PC-3 (cell line): ENCODE data around the gene PHYKPL. TPM values are rescaled to one million over a fixed set of nuclear protein-coding genes. Genes with fewer than 3 reads are reported as not detected.
"Not testable (repeated sequence)": the region's sequence is repeated elsewhere in the genome, so short reads cannot be mapped to it uniquely, and the experiment has no call there.

Experiments used
- ATAC-seq: fragments of 200-7000 bp; cut with Tn5 transposase; 2 replicates; pipeline ENCODE4 v1.9.1; 2020; ENCODE audit warnings: mild to moderate bottlenecking, moderate library complexity
- BruUV-seq: library from RNA; stranded (reverse); fragments of 400-500 nt; replicated peaks from 2 replicates; lab custom pipeline; 2021; lab: Mats Ljungman, UMichigan
- CTCF ChIA-PET: fragments of 300-600 bp; sonication (Branson Sonifier 250); formaldehyde crosslinking; loops from one replicate; lab custom pipeline; 2022; ENCODE audit warnings: antibody characterized with exemption; lab: Charles Lee
- POLR2A ChIA-PET: fragments of 300-600 bp; sonication (Branson Sonifier 250); formaldehyde crosslinking; loops from one replicate; lab custom pipeline; 2022; ENCODE audit warnings: antibody characterized with exemption; ENCODE audit not compliant: unreplicated experiment; lab: Charles Lee
- DNase-seq: peaks from one replicate; pipeline ENCODE4 v3.0.0-alpha.2; 2015
- H2AFZ ChIP-seq: fragments of 300-600 bp; sonication (generic); 2 replicates; pipeline ENCODE4 v1.6.0; 2016; ENCODE audit warnings: antibody characterized with exemption, low read length
- H3F3A ChIP-seq: fragments of 300-600 bp; sonication (generic); one replicate; pipeline ENCODE4 v1.6.0; 2017; ENCODE audit warnings: antibody characterized with exemption, low read length, control low read depth, mild to moderate bottlenecking; ENCODE audit not compliant: unreplicated experiment
- H3K27ac ChIP-seq: fragments of 300-600 bp; sonication (generic); 2 replicates; pipeline ENCODE4 v1.5.1; 2016; ENCODE audit warnings: mild to moderate bottlenecking, low read length
- H3K27me3 ChIP-seq: fragments of 300-600 bp; sonication (generic); 2 replicates; pipeline ENCODE4 v1.6.1; 2016; ENCODE audit warnings: low read length, mixed read lengths
- H3K36me3 ChIP-seq: fragments of 300-600 bp; sonication (generic); 2 replicates; pipeline ENCODE4 v1.6.1; 2016; ENCODE audit warnings: low read depth, mixed run types, low read length, mixed read lengths
- H3K4me1 ChIP-seq: fragments of 300-600 bp; sonication (generic); 2 replicates; pipeline ENCODE4 v1.5.1; 2016; ENCODE audit warnings: low read length; ENCODE audit not compliant: insufficient read depth
- H3K4me2 ChIP-seq: fragments of 300-600 bp; sonication (generic); 2 replicates; pipeline ENCODE4 v1.6.0; 2016; ENCODE audit warnings: low read length
- H3K4me3 ChIP-seq: fragments of 300-600 bp; sonication (generic); 2 replicates; pipeline ENCODE4 v1.5.1; 2016; ENCODE audit warnings: mild to moderate bottlenecking, low read length, mixed read lengths
- H3K79me2 ChIP-seq: fragments of 300-600 bp; sonication (generic); 2 replicates; pipeline ENCODE4 v1.6.1; 2017; ENCODE audit warnings: low read length, mixed read lengths
- H3K9ac ChIP-seq: fragments of 300-600 bp; sonication (generic); 2 replicates; pipeline ENCODE4 v1.6.0; 2016; ENCODE audit warnings: mild to moderate bottlenecking, low read length
- H3K9me2 ChIP-seq: fragments of 300-600 bp; sonication (generic); replicated peaks from 2 replicates; pipeline ENCODE4 v1.6.1; 2016; ENCODE audit warnings: mixed run types, low read length, mixed read lengths
- H3K9me3 ChIP-seq: fragments of 300-600 bp; sonication (generic); 2 replicates; pipeline ENCODE4 v1.6.1; 2016; ENCODE audit warnings: low read length, mixed read lengths
- H4K20me1 ChIP-seq: fragments of 300-600 bp; sonication (generic); 2 replicates; pipeline ENCODE4 v1.6.1; 2016; ENCODE audit warnings: low read length, mixed read lengths
- EZH2 ChIP-seq: fragments of 300-600 bp; sonication (generic); IDR thresholded peaks from one replicate; pipeline ENCODE4 v1.6.1; 2017; ENCODE audit warnings: antibody characterized with exemption, mild to moderate bottlenecking, low read length; ENCODE audit not compliant: unreplicated experiment
- EZH2phosphoT487 ChIP-seq: fragments of 300-600 bp; sonication (generic); IDR thresholded peaks from 2 replicates; pipeline ENCODE4 v1.6.1; 2018; ENCODE audit warnings: mild to moderate bottlenecking, antibody characterized with exemption, low read length, borderline replicate concordance
- intact Hi-C: fragments of 100-400 bp; cut with micrococcal nuclease; formaldehyde crosslinking; loops from 2 replicates; pipeline ENCODE4 v1.9.0; 2023
- total RNA-seq: library from RNA; depleted of rRNA; stranded (reverse); fragments of >200 nt; gene quantifications from 2 replicates; pipeline ENCODE4 v1.2.3, GENCODE V29; 2014
- TF ChIP-seq, protein P1 (sequence below): fragments of 300-600 bp; sonication (generic); conservative IDR thresholded peaks from 2 replicates; pipeline ENCODE4 v1.5.1; 2017; ENCODE audit warnings: antibody characterized with exemption, low read depth, mild to moderate bottlenecking, low read length

The PHYKPL gene
- total RNA-seq, 1 experiment from 2014 or later = 31.2 TPM

DNA sequence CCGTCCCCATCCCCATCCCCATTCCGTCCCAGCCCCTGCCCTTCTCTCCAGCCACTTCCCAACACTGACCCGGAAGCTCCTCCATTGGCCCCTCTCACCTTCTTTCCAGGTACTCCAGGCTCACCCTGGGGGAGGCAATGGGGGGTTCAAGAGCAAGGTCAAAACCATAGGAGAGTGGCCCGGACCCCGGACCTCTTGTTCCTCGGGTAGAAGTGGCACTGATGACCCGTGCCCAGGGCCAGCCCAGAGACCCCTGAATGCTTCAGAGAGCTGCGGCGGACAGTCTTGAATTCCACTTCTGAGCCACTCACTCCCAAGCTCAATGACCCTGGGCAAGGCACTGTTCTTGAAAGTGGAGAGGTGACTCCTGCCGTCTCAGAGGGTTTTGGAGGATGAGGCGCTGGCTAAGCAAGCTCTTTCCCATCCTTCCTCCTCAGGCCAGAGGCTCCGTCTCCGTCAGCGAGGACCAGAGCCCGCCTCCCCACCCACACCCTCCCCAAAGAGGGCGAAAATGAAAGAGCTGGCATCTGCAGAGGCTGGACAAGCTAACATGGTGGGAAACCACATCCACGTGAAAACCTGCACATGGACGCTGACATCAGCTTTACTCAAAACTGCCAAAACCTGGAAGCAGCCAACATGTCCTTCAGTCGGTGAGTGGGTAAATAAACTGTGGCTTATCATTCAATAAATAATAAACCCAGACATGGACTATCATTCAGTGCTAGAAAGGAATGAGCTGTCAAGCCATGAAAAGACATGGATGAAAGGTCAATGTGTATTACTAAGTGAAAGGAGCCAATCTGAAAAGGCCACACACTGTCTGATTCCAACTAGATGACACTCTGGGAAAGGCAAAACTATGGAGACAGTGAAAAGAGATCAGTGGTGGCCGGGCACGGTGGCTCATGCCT, 27.3 kb upstream of the PHYKPL start:
- Histone ChIP-seq H4K20me1 (no peaks in the 10 kb centered on the region), H2AFZ (no peak overlapping the region), H3K4me2 (no peak overlapping the region), H3K4me3 (no peak overlapping the region), H3K27me3 (no peaks in the 10 kb centered on the region), H3K4me1 (no peaks in the 10 kb centered on the region), H3K27ac (no peak overlapping the region), H3K9ac (no peak overlapping the region), H3K9me2 (no peaks in the 10 kb centered on the region), H3K36me3 (no peaks in the 10 kb centered on the region), H3F3A (no peaks in the 10 kb centered on the region), H3K79me2 (no peaks in the 10 kb centered on the region), H3K9me3 (no peaks in the 10 kb centered on the region)
- DNase-seq = no peak
- no peak for ATAC-seq
- CTCF ChIA-PET = no interaction called here
- TF ChIP-seq EZH2phosphoT487 = no peak
- intact Hi-C loops = no loop called here
- no TSS peak for BruUV-seq
- POLR2A ChIA-PET = no interaction called here

DNA sequence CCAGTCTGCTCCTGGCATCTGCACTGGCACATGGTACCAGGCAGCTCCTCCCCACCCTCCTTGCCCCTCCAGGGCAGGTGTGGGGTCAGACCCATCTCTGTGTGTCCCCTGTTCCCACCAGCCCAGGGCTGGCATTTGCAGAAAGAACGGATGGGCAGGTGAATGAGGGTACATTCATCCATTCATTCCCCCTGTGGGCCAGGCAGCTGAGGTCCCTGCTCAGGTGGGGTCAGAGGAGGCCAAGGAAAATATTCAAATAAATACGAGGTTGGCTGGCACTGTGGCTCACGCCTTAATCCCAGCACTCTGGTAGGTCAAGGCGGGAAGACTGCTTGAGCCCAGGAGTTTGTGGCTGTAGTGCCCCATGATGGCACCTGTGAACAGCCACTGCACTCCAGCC, 25.0 kb upstream of the PHYKPL start:
- H3K9me3 ChIP-seq = no peaks in the 10 kb centered on the region
- no peak overlapping the region for H3K27ac ChIP-seq
- ATAC-seq (no peak), DNase-seq (no peak)
- TF ChIP-seq, protein P1, sequence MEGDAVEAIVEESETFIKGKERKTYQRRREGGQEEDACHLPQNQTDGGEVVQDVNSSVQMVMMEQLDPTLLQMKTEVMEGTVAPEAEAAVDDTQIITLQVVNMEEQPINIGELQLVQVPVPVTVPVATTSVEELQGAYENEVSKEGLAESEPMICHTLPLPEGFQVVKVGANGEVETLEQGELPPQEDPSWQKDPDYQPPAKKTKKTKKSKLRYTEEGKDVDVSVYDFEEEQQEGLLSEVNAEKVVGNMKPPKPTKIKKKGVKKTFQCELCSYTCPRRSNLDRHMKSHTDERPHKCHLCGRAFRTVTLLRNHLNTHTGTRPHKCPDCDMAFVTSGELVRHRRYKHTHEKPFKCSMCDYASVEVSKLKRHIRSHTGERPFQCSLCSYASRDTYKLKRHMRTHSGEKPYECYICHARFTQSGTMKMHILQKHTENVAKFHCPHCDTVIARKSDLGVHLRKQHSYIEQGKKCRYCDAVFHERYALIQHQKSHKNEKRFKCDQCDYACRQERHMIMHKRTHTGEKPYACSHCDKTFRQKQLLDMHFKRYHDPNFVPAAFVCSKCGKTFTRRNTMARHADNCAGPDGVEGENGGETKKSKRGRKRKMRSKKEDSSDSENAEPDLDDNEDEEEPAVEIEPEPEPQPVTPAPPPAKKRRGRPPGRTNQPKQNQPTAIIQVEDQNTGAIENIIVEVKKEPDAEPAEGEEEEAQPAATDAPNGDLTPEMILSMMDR = no peak
- no peak for TF ChIP-seq EZH2
- TF ChIP-seq EZH2phosphoT487 = no peak
- H3K79me2 ChIP-seq = no peaks in the 10 kb centered on the region
- H3K4me2 ChIP-seq = no peak overlapping the region
- no peaks in the 10 kb centered on the region for H3K9me2 ChIP-seq
- BruUV-seq = no TSS peak
- ChIA-PET POLR2A (no interaction called here), CTCF (no interaction called here)
- H3K27me3 ChIP-seq = no peaks in the 10 kb centered on the region
- no peaks in the 10 kb centered on the region for H3K4me1 ChIP-seq
- no peak overlapping the region for H2AFZ ChIP-seq
- no peaks in the 10 kb centered on the region for H3F3A ChIP-seq
- no peaks in the 10 kb centered on the region for H4K20me1 ChIP-seq
- no peak overlapping the region for H3K4me3 ChIP-seq
- intact Hi-C loops = no loop called here
- no peak overlapping the region for H3K9ac ChIP-seq
- no peaks in the 10 kb centered on the region for H3K36me3 ChIP-seq

DNA sequence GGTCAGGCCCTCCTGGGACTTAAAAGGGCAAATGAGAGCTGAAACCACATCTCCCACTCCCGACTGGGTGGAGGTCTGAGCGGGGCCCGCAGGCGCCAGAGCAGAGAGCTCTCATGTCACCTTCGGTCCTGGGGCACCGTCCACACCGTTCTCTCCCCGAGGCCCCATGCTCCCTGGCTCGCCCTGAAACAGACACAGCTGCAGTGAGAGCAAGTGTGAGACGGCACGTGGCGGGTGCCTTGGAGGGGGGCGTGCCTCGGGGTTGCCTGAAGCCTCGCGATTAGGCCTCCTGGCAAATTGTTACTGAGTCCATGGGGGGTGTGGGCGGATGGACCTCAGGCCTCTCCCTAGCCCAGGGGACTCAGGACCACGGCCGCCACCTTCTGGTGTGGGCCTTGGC, 24.1 kb upstream of the PHYKPL start:
- intact Hi-C loops = no loop called here
- Histone ChIP-seq H3K27ac (no peak overlapping the region), H3K4me1 (no peaks in the 10 kb centered on the region), H3K9ac (no peak overlapping the region), H3K9me3 (no peaks in the 10 kb centered on the region), H3K9me2 (no peaks in the 10 kb centered on the region), H3K4me3 (no peak overlapping the region), H4K20me1 (no peaks in the 10 kb centered on the region), H3F3A (no peaks in the 10 kb centered on the region), H2AFZ (no peak overlapping the region), H3K36me3 (no peaks in the 10 kb centered on the region), H3K27me3 (no peaks in the 10 kb centered on the region), H3K4me2 (no peak overlapping the region), H3K79me2 (no peaks in the 10 kb centered on the region)
- DNase-seq (no peak), ATAC-seq (no peak)
- BruUV-seq = no TSS peak
- CTCF ChIA-PET = no interaction called here
- TF ChIP-seq, protein P1 = no peak
- no peak for TF ChIP-seq EZH2
- TF ChIP-seq EZH2phosphoT487 = no peak
- POLR2A ChIA-PET = no interaction called here

DNA sequence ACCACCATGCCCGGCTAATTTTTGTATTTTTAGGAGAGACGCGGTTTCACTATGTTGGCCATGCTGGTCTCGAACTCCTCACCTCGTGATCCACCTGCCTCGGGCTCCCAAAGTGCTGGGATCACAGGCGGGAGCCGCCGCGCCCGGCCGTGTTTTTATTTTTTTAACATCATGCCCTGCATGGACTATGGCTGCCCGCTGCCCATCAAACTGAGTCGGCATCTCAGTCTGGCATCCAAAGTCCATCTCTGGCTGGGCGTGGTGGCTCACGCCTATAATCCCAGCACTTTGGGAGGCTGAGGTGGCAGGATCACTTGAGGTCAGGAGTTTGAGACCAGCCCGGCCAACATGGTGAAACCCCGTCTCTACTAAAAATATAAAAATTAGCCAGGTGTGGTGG, 21.0 kb upstream of the PHYKPL start:
- H3K4me2 ChIP-seq, H3K9me2 ChIP-seq, H3F3A ChIP-seq, BruUV-seq, H2AFZ ChIP-seq, ATAC-seq, H3K4me1 ChIP-seq, H4K20me1 ChIP-seq, DNase-seq, H3K79me2 ChIP-seq, H3K4me3 ChIP-seq, H3K27ac ChIP-seq, CTCF ChIA-PET, intact Hi-C loops, POLR2A ChIA-PET, H3K9me3 ChIP-seq, H3K36me3 ChIP-seq, H3K27me3 ChIP-seq, H3K9ac ChIP-seq: not testable (repeated sequence)
